Cardiac septum (tissue), 1 donor: ENCODE data around the gene PAK1. TPM values are rescaled to one million over a fixed set of nuclear protein-coding genes. Genes with fewer than 3 reads are reported as not detected.
"Not testable (repeated sequence)": the region's sequence is repeated elsewhere in the genome, so short reads cannot be mapped to it uniquely, and the experiment has no call there.

ENCODE experiments used
- DNase-seq: peaks from one replicate; pipeline ENCODE4 v3.0.0-alpha.2; 2020; ENCODE audit warnings: low spot score
- intact Hi-C: fragments of 100-400 bp; cut with DNase I; formaldehyde crosslinking; loops from one replicate; pipeline ENCODE4 v1.14.0; 2022
- total RNA-seq: library from RNA; stranded (reverse); fragmentation: NEBNext Ultra II Directional; extraction: Animal tissue kit (Norgen Biotek cat#: 25700); gene quantifications from one replicate; pipeline ENCODE4 v1.2.1, GENCODE V29; 2021
- donor health status: DM: no; HTN: no; CAD: no.

Gene PAK1
- total RNA-seq, 1 donor from 2014 or later: 16.5 TPM

DNA sequence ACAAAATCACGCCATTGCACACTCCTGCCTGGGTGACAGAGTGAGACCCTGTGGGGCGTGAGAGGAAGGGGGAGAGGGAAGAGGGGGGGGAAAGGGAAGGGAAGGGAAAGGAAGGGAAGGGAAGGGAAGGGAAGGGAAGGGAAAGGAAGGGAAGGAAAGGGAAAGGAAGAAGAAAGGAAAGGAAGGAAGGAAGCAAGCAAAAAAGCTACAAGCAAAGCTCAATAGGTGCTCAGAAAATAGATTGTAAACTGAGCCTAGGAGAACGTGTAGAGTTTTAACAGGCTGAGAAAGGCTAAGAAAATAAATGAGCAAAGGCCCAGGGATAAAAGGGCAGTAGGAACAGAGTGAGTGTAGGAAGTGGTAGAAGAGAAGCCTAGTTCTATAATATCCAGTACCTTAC, 141.6 kb downstream of the PAK1 start:
- intact Hi-C loops: no loop called here

DNA sequence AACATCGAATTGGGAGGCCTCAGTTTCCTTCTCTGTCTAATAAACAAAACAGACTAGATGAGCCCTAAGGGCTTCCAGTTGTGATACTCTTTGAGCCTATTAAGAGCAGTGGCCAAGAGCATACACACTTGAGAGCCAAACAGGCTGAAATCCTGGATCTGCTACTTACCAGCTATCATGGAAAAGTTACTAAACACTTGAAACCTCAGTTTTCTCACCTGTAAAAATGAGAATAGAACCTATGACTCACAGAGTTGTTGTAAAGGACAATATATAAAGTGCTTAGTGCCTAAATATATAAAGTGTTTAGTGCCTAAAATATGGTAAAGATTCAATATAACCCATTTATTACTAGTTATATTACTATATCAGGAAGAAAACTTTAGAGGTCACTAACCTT, 148.7 kb downstream of the PAK1 start:
- DNase-seq: no peak
- intact Hi-C loops: no loop called here

More for the DNA sequence above, 141.6 kb downstream of the PAK1 start:
- no peak for DNase-seq

- intact Hi-C loops: no loop called here
Observed at GRCh38 chr11:77324508-77324907, 149.4 kb downstream of the PAK1 start.

DNA sequence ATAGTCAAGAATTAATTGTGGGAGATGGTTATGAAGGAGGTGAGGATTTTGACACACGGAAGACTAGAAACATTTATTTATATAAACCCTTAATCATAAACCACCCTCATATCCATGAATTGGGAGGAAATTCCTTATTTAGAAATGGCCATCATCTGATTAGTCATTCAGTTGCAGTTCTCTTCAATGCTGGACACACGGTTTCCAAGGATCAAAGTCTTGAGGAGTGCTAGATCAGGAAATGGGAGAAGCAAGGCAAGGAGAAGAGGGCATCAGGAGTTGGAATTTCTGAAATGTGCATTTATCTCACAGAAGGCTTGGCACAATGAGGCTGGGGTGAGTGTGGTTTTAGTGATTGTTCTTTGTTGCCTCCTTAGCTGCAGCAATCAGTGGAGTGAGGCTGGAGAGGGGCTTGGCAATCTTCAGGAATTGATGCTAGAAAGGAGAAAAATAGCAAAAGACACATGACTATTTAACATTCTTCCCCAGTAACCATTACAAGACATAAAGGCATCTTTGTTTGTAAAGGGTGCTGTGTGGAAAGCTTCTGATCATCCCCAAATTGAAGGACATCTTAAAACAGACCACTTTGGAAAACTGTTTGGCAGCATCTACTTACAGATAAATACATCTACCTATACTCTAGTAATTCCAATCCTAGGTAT, 150.8 kb downstream of the PAK1 start:
- no peak for DNase-seq

More at GRCh38 chr11:77324508-77324907, 149.4 kb downstream of the PAK1 start:
- no peak for DNase-seq

GRCh38 chr11:77322506-77322905, 151.4 kb downstream of the PAK1 start:
- intact Hi-C loops: no loop called here

More for the DNA sequence above, 150.8 kb downstream of the PAK1 start:
- intact Hi-C loops: no loop called here

GRCh38 chr11:77320351-77320750, 153.5 kb downstream of the PAK1 start:
- intact Hi-C loops: no loop called here
- no peak for DNase-seq

More at GRCh38 chr11:77322506-77322905, 151.4 kb downstream of the PAK1 start:
- no peak for DNase-seq

- DNase-seq: no peak
Observed at GRCh38 chr11:77318600-77318999, 155.3 kb downstream of the PAK1 start.

GRCh38 chr11:77316733-77317342, 157.1 kb downstream of the PAK1 start:
- intact Hi-C loops: no loop called here
- DNase-seq: no peak

More at GRCh38 chr11:77318600-77318999, 155.3 kb downstream of the PAK1 start:
- intact Hi-C loops: no loop called here

- intact Hi-C loops: no loop called here
- DNase-seq: no peak
Observed at GRCh38 chr11:77312107-77312506, 161.8 kb downstream of the PAK1 start.

- intact Hi-C loops: no loop called here
- DNase-seq: no peak
Observed at GRCh38 chr11:77311701-77312100, 162.2 kb downstream of the PAK1 start.

DNA sequence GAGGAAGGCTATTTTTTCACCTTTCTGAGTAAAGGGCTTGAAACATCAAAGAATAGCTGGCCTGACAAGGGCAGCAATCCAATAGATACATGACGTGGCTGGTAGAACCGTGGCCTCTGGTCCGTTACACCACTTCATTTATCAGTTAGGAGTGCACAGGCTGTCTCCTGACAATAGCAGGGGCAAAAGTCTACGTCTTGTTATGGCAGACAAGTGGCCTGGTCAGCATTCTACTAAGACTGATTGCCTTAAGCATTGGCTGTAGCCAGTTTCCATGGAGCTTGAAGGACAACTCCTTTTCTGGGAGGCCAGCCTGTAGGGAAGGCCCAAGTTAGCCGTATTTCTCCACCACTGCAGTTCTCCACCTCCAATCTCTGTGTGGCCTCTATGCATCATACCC, 163.2 kb downstream of the PAK1 start:
- intact Hi-C loops: no loop called here
- DNase-seq: no peak

DNA sequence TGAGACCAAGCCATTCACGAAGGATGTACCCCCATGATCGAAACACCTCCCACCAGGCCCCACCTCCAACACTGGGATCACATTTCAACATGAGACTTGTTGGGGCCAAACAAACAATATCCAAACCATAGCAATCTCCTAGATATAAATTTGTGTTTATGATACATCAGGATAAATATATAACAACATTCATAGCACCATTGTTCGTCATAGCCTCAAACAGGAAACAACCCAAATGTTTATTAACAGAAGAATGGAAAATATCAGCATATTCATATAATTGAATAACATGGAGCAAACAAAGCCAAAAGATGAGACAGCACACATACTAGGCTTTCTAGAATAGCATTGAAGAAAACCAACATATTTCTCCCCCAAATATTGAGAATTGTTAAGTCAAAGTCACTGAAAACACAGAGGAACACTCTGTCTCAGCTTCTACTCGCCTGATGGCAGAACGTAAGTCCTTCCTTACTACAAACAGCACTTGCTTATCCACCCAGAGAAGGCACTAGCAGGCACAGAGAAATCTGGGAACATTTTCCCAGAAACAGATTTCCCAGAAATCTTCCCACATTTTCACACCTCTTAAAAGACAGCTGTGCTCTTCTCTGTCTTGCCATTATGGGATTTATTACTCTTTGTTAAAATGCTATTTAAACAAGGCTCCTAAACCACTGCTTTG, 164.4 kb downstream of the PAK1 start:
- intact Hi-C loops: no loop called here
- DNase-seq: no peak

GRCh38 chr11:77308838-77309237, 165.1 kb downstream of the PAK1 start:
- intact Hi-C loops: no loop called here
- DNase-seq: no peak

DNA sequence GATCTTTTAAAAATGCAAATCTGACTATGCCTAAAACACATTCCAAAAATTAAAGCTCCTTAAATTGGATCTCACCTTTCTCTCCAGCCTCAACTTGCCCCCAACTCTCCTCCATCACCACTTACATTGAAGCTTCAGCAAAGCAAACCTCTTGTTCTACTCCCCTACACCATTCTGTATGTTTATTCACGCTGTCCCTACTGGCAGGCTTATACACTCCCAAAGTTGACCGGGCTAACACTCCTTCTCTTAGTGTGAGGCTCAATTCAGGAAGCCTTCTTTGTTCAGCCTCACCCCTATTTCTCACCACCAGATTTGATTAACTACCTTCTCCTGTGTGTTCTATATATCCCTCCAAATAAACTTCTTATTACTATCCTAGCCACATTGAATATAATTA, 170.6 kb downstream of the PAK1 start:
- intact Hi-C loops: no loop called here
- DNase-seq: no peak

DNA sequence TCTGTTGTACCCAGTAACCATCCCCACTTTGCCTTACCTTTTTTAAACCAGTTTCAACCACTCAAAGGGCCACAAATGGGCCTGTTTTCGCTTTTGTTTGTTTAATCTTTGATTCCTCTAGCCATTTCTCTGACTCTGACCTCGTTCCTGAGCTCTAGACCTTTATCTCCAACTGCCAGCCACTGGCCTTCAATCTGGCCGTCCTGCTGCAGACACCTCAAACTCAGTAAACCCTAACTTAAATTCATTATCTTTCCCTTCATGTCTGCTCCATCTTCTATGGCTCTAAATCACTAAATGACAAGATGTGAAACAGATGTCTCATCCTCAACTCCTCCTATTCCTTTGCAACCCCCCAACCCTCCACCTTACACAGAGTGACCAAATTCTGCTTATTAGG, 171.1 kb downstream of the PAK1 start:
- DNase-seq: no peak

GRCh38 chr11:77301510-77301909, 172.4 kb downstream of the PAK1 start, which contains the start of gene GDPD4:
TSS of gene GDPD4 (minus strand) at chr11:77301686. CDS start at chr11:77285137, 16,549 bp downstream.
- DNase-seq: no peak
- intact Hi-C loops: no loop called here

More for the DNA sequence above, 171.1 kb downstream of the PAK1 start:
- intact Hi-C loops: no loop called here

- intact Hi-C loops: no loop called here
- DNase-seq: no peak
Observed at GRCh38 chr11:77300695-77301094, 173.2 kb downstream of the PAK1 start.

GRCh38 chr11:77300028-77300427, 173.9 kb downstream of the PAK1 start:
- intact Hi-C loops: not testable (repeated sequence)

GRCh38 chr11:77299528-77299993, 174.3 kb downstream of the PAK1 start:
- intact Hi-C loops: no loop called here
- no peak for DNase-seq

More at GRCh38 chr11:77300028-77300427, 173.9 kb downstream of the PAK1 start:
- not testable (repeated sequence) for DNase-seq

DNA sequence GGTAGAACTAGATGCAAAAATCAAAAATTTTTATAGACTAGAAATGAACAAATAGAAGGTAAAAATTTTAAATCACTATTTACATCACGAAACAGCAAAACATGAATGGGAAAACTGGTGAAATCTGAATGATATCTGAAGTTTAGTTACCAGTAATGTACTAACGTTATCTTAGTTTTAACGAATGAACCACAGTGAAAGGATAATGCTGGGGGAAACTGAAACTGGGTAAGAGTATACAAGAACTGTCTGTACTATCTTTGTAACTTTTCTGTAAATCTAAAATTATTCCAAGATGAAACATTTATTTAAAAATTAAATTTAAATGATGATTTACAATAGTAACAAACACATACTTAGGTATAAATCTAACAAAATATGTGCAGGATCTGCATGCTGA, 179.9 kb downstream of the PAK1 start:
- intact Hi-C loops: no loop called here
- no peak for DNase-seq
